Stimulated activated naive CD8-positive, alpha-beta T cell treated with anti-CD3 and anti-CD28 coated beads, Interleukin-15, amount 100 ng/mL, for 72 hours (primary cell): ENCODE data around the gene S100A6.
"Not testable (repeated sequence)": the region's sequence is repeated elsewhere in the genome, so short reads cannot be mapped to it uniquely, and the experiment has no call there.

Experiments used
- ATAC-seq: fragments of 150-1000 bp; cut with Tn5 transposase; 2 replicates; pipeline ENCODE4 v1.10.0; 2021; ENCODE audit warnings: mild to moderate bottlenecking, moderate library complexity
- DNase-seq, 2 donors: peaks; one replicate each; pipeline ENCODE4 v3.0.0; 2021 to 2022
- H3K27ac Mint-ChIP-seq, 2 donors: one replicate each; pipeline ENCODE4 v1.8.0; 2022; ENCODE audit warnings: mild to moderate bottlenecking in 2 of 2, mixed read lengths in 2 of 2, moderate library complexity in 2 of 2
- H3K27me3 Mint-ChIP-seq: one replicate; pipeline ENCODE4 v1.8.0; 2022; ENCODE audit warnings: mixed read lengths
- H3K4me1 Mint-ChIP-seq: one replicate; pipeline ENCODE4 v1.8.0; 2022; ENCODE audit warnings: mild to moderate bottlenecking, mixed read lengths
- H3K4me3 Mint-ChIP-seq, 2 donors: one replicate each; pipeline ENCODE4 v1.8.0; 2022; ENCODE audit warnings: mild to moderate bottlenecking in 2 of 2, mixed read lengths in 2 of 2, moderate library complexity in 1 of 2
- H3K9me3 Mint-ChIP-seq, 2 donors: one replicate each; pipeline ENCODE4 v1.8.0; 2022; ENCODE audit warnings: mixed read lengths in 2 of 2

The S100A6 gene

DNA sequence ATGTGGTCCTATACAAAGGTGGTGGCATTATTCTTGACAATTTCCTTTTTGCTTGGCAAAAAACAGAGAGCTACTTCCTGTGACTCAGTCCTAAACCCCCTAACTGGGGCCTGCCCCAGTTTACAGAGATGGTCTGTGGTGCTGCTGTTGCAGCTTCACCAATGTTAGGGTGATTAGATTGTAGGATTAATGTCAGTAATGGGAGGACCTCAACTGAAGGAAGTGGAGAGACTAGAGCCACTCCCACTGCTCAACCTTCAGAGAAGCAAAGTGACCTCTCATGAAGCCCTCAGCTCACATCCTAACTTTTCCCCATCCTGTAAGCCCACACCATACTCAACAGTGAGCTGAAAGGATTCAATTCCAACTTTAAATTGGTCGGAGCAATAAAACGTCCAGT is 3.6 kb downstream of the S100A6 start:
- Mint-ChIP-seq H3K4me3 (peak overlapping the region; percentile 76 to 77), H3K4me1 (peaks cover 64% of the 10 kb centered on the region), H3K27ac (peak overlapping the region; percentile 61 to 92), H3K27me3 (no peaks in the 10 kb centered on the region), H3K9me3 (no peaks in the 10 kb centered on the region)
- peak; percentile 78 for ATAC-seq
- peak in 1 of 2 donors; percentile 72 for DNase-seq

DNA sequence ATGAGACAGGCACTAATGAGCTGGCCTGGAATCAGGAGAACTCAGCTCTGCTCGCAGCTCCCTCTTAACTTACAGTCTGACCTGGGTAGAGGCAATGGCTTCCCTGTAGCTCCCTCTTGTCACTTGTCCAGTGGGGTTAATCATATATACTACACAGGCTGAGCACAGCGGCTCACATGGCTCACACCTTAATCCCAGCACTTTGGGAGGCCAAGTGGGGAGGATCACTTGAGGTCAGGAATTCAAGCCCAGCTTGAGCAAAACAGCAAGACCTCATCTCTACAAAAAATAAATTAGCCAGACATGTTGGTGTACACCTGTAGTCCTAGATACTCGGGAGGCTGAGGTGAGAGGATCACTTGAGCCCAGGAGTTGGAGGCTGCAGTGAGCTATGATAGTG is 4.2 kb downstream of the S100A6 start:
- H3K4me3 Mint-ChIP-seq: peak overlapping the region in 1 of 2 donors; percentile 31
- no peaks in the 10 kb centered on the region for H3K27me3 Mint-ChIP-seq
- peaks cover 59% of the 10 kb centered on the region for H3K4me1 Mint-ChIP-seq
- H3K9me3 Mint-ChIP-seq: no peaks in the 10 kb centered on the region
- DNase-seq: no peak
- peak overlapping the region; percentile 85 to 92 for H3K27ac Mint-ChIP-seq
- ATAC-seq: no peak

DNA sequence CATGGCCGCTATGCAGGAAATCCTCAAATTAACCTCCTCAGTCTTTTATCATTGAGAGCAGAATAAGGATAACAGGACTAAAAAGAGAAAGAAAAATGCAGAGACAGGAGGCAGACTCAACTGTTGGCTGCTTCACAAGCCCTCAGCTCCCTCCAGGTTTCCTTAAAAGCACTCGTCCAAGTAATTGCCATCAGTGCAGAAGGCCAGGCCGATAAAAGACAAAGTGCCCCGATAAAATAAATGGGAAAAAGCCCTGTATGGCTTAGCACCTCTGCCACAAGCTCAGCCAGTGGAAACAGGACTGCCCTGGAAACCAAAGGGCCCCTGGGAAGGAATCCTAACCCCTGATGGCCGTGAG is 8.1 kb downstream of the S100A6 start:
- ATAC-seq (no peak), DNase-seq (no peak)
- H3K4me1 Mint-ChIP-seq: peaks cover 37% of the 10 kb centered on the region
- H3K4me3 Mint-ChIP-seq: no peak overlapping the region
- no peak overlapping the region for H3K27ac Mint-ChIP-seq
- no peaks in the 10 kb centered on the region for H3K9me3 Mint-ChIP-seq
- H3K27me3 Mint-ChIP-seq: no peaks in the 10 kb centered on the region

DNA sequence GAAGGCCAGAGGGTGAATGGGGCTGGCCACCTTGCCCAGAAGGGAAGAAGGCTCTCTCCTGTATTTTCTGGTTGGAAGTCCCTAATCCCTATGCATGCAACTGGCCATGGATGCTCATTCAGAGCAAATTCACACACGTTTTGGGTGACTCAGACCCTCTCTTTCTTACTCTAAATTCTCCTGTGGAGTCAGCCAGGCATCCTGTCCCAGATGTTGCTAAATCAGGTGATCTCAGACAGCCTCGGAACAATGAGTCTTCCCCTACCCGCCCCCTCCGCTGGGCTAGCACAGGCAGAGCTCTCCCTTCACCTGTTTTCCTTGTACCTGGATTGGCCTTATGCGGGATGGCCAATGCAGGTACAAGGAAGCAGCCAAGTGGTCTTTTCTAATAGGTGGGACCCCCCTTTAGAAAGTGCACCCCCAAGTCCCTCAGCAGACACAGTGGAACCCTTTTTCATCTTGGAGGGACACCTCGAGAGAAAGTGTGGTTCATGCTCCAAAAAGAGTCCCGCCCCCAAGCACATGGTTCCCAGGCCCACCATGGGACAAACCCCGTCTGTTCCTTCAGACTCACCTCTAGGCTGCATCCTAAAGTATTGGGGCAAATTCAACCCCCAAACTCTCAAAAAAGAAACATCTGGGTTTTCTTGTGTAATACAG is 8.6 kb downstream of the S100A6 start:
- H3K27me3 Mint-ChIP-seq: no peaks in the 10 kb centered on the region
- DNase-seq (no peak), ATAC-seq (no peak)
- no peak overlapping the region for H3K4me3 Mint-ChIP-seq
- peaks cover 37% of the 10 kb centered on the region for H3K4me1 Mint-ChIP-seq
- no peaks in the 10 kb centered on the region for H3K9me3 Mint-ChIP-seq
- H3K27ac Mint-ChIP-seq: no peak overlapping the region

DNA sequence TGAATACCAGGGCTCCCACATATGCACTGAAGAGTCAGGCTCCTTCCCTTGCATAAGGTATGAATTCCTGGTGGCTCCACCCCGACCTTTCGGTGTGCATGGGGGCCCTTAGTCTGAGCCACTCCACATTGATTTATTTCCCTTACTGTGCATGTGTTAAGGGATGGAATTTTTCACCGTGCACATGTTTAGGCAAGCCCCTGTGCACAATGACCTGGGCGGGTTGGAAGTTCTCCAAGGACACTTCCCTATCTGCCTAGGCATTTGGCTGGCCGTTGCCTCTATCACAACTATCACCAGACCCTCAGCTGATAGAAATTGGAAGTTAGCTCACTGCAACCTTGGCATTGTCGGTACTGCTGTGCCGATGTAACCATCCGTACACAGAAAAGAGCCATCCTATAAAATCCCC is 9.7 kb downstream of the S100A6 start:
- Mint-ChIP-seq H3K27me3 (no peaks in the 10 kb centered on the region), H3K27ac (no peak overlapping the region), H3K4me3 (no peak overlapping the region), H3K9me3 (no peaks in the 10 kb centered on the region), H3K4me1 (peaks cover 30% of the 10 kb centered on the region)
- DNase-seq (no peak), ATAC-seq (no peak)

DNA sequence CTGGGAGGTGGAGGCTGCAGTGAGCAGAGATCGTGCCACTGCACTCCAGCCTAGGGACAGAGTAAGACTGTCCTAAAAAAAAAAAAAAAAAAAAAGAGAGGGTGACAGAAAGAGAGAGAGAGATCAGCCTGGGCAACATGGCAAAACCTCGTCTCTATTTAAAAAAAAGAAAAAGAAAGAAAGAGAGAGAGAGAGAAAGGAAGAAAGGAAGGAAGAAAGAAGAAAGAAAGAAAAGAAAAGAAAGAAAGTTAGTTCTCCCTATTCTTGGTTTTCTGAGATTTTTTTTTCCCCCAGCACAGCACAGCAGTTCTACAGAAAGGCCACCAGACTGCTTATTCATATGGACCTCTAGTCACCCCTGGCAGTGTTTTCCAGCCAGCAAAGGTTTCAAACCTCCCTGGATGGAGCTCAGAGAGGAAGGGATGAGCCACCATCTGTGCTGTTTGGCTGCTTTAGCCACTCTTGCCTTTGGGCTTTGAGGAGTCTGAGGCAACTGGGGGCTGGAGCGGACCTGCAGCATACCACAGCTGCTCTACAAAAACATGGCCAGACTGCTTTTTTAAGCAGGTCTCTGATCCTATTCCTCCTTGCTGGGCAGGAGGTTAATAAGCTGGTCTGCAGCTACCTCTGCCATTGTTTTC is 10.6 kb downstream of the S100A6 start:
- H3K4me3 Mint-ChIP-seq: no peak overlapping the region
- ATAC-seq: no peak
- peak overlapping the region in 1 of 2 donors; percentile 52 for H3K27ac Mint-ChIP-seq
- H3K9me3 Mint-ChIP-seq: no peaks in the 10 kb centered on the region
- H3K27me3 Mint-ChIP-seq: no peaks in the 10 kb centered on the region
- no peak for DNase-seq
- peaks cover 20% of the 10 kb centered on the region for H3K4me1 Mint-ChIP-seq

DNA sequence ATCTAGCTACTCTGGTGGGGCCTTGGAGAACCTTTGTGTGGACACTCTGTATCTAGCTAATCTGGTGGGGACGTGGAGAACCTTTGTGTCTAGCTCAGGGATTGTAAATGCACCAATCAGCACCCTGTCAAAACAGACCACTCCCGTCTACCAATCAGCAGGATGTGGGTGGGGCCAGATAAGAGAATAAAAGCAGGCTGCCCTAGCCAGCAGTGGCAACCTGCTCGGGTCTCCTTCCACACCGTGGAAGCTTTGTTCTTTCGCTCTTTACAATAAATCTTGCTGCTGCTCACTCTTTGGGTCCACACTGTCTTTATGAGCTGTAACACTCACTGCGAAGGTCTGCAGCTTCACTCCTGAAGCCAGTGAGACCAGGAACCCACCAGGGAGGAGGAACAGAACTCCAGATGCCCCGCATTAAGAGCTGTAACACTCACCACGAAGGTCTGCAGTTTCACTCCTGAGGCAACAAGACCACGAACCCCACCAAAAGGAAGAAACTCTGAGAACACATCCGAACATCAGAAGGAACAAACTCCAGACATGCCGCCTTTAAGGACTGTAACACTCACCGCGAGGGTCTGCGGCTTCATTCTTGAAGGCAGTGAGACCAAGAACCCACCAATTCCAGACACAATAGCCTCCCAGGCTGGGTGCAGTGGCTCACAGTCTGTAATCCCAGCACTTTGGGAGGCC is 13.3 kb downstream of the S100A6 start:
- not testable (repeated sequence) for H3K27me3 Mint-ChIP-seq, ATAC-seq, H3K9me3 Mint-ChIP-seq, DNase-seq
- peaks cover 27% of the 10 kb centered on the region for H3K4me1 Mint-ChIP-seq
- H3K4me3 Mint-ChIP-seq: peak overlapping the region; percentile 63 to 76
- peak overlapping the region; percentile 50 to 53 for H3K27ac Mint-ChIP-seq

DNA sequence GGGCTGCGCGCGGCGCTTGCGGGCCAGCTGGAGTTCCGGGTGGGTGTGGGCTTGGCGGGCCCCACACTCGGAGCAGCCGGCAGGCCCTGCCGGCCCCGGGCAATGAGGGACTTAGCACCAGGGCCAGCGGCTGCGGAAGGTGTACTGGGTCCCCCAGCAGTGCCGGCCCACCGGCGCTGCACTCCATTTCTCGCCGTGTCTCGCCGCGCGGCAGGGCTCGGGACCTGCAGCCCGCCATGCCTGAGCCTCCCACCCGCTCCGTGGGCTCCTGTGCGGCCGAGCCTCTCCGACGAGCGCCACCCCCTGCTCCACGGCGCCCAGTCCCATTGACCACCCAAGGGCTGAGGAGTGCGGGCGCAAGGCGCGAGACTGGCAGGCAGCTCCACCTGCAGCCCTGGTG is 14.0 kb downstream of the S100A6 start:
- not testable (repeated sequence) for H3K27me3 Mint-ChIP-seq, H3K4me3 Mint-ChIP-seq, ATAC-seq, H3K27ac Mint-ChIP-seq, H3K9me3 Mint-ChIP-seq, DNase-seq
- H3K4me1 Mint-ChIP-seq: peaks cover 27% of the 10 kb centered on the region

DNA sequence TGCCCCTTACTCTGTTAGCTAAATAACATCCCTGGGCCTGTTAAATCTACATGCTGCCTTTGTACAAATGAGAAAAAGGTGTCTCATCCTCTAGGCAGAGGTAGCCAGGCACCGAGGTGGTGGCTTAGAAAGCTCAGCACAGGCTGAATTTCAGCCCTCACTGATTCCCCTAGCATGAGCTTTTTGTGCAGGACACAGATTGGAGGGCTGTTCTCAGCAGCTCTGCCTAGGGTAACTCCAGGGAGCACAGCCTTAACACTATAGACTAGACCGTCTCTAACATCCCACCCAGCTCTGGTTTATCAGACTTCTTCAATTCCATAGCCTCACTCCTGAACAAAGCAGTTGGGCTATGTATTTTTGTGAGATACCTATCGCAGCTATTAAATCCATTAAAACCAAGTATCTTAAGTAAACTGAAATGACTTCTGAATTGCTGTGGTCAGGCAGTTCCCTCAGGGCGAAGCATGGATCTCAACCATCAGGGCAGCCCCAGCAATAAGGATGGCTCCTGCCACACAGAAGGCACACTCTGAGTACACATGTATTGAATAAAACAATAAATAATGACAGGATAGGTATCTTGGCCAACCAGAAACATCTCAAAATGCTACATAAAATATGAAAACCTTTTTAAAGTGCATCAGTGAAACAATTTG is 14.8 kb downstream of the S100A6 start:
- ATAC-seq (no peak), DNase-seq (no peak)
- Mint-ChIP-seq H3K27ac (no peak overlapping the region), H3K4me1 (peaks cover 27% of the 10 kb centered on the region), H3K4me3 (no peak overlapping the region), H3K27me3 (no peaks in the 10 kb centered on the region), H3K9me3 (no peaks in the 10 kb centered on the region)

DNA sequence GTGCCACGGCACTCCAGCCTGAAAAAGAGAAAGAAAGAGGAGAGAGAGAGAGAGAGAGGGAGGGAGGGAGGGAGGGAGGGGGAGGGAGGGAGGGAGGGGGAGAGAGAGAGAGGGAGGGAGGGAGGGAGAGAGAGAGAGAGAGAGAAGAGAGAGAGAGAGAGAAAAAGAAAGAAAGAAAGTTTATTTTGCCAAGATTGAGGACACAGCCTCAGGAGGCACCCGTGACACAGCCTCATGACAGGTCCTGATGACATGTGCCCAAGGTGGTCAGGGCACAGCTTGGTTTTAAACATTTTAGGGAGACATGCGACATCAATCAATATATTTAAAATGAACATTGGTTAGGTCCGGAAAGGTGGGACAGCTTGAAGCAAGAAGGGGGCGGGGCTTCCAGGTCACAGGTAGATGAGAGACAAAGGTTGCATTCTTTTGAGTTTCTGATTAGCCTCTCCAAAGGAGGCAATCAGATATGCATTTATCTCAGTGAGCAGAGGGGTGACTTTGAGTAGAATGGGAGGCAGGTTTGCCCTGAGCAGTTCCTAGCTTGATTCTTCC is 15.6 kb downstream of the S100A6 start:
- H3K4me3 Mint-ChIP-seq, H3K27me3 Mint-ChIP-seq, ATAC-seq, H3K27ac Mint-ChIP-seq, H3K9me3 Mint-ChIP-seq, DNase-seq: not testable (repeated sequence)
- H3K4me1 Mint-ChIP-seq: peaks cover 23% of the 10 kb centered on the region

DNA sequence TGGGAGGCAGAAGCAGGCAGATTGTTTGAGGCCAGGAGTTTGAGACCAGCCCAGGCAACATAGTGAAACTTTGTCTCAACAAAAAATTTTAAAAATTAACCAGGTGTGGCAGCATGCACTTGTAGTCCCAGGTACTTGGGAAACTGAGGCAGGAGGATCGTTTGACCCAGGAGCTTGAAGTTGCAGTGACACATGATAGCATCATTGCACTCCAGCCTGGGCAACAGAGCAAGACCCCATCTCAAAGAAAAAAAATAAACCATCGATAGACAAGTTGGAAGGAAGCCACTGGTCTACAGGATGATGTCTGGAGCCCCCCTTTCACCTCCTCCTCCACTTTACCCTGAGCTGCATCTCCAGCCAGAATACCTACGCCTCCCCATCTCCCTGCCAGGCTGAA is 16.5 kb downstream of the S100A6 start:
- Mint-ChIP-seq H3K27ac (no peak overlapping the region), H3K4me1 (peaks cover 18% of the 10 kb centered on the region)

DNA sequence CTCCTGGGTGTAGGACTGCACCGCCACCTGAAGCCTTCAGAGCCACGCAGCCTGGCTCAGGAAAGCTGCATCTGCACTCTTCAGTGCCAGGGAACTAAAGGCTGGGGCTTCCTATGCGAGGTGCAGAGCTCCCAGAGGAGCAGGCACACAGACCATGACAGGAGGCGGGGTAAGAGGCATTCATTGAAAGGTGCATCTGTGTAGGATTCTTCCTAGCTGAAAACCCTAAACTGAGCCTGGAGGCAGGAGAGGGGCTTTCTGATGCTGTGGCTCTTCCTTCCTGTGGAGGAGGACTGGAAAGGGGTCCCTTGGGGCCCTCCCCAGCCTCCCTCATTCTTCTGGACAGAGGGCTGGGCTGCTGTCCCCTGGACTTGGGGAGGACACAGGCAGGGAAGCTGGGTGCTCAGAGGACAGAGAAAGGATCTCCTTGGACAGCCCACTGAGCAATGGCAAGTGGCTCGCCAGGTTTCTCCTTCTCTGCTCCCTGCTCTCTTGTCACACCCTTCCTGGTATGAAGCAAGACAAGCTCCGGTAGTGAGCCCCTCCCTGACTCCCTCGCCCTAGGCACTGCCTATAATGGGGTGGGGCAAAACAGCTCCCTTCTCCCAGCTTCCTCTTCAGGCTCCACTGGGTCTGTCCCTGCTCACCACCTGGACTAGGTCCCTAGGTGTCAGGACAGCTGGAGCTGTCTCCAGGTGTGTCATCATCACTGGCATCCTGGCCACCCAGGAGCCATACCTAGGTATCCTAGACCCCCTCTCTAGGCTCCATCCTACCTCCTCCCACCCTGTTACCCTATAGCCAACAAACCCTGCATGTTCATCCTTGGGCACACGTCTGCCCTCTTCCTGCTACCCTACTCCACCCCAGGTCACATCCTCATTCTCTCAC is 20.0 kb downstream of the S100A6 start:
- Mint-ChIP-seq H3K4me3 (no peak overlapping the region), H3K4me1 (peaks cover 17% of the 10 kb centered on the region), H3K27ac (no peak overlapping the region), H3K27me3 (no peaks in the 10 kb centered on the region), H3K9me3 (no peaks in the 10 kb centered on the region)
- ATAC-seq (no peak), DNase-seq (no peak)

More for the DNA sequence above, 16.5 kb downstream of the S100A6 start:
- Mint-ChIP-seq H3K9me3 (no peaks in the 10 kb centered on the region), H3K4me3 (no peak overlapping the region), H3K27me3 (no peaks in the 10 kb centered on the region)
- no peak for ATAC-seq
- DNase-seq: no peak

DNA sequence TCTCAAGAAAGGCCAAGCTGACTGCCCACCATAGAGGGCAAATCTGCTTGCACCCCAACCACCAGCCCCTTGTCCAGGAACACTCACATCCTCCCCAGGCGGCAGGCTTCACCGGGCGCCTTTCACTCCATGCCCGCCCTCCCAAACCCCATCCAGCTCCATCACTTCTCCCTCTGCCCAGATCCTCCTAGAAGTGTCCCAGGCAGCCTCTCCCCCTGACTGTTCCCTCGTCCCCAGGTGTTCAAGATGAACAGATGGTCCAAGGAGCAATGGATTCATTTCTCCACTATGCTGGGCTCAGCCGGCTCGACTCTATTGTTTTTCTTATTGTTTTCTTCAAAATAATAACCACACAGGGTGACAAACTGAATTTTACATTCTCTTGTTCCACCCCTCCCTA is 22.1 kb downstream of the S100A6 start:
- Mint-ChIP-seq H3K4me3 (no peak overlapping the region), H3K27ac (no peak overlapping the region), H3K27me3 (no peaks in the 10 kb centered on the region), H3K9me3 (no peaks in the 10 kb centered on the region), H3K4me1 (peaks cover 17% of the 10 kb centered on the region)
- ATAC-seq (no peak), DNase-seq (no peak)

DNA sequence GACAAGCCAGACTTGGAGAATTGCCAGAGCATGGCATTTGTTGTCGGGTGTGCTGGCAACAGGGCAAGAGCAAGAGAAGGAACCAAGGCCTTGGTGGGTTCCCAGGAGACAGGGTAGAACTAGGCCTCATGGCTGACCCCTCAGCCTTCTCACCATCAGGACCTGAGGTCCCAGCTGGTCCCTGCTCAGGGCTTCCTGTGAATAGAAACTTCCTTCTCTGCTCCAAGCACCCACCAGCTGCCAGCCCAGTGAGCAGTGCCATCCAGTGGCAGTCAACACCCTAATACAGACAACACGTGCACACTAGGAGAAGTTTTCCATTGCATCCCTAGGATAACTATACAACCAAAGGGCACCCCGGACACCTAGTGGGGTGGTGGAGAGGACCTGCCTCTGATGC is 22.8 kb downstream of the S100A6 start:
- Mint-ChIP-seq H3K9me3 (no peaks in the 10 kb centered on the region), H3K27ac (no peak overlapping the region), H3K4me1 (peaks cover 12% of the 10 kb centered on the region), H3K4me3 (no peak overlapping the region), H3K27me3 (no peaks in the 10 kb centered on the region)
- no peak for DNase-seq
- ATAC-seq: no peak

DNA sequence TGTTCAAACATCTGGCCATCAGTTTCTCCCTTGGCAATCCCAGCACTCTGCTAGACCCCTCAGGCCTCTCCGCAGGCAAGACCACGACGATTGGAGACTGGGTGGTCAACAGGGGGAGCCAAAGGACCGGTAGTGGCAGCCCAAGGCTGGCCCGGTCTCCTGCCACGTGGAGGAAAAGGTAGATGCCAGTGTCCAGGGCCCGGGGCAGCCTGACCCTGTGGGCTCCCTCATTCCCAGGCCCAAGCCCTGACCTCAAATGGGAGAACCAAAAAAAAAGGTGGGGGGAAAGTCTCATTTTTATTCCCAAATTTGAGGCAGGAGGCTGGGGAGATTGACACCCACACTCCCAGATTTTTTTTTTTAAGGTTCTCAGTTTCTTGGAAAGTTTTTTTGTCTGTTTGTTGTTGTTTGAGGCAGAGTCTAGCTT is 24.8 kb downstream of the S100A6 start:
- DNase-seq (peak; percentile 81 to 82), ATAC-seq (peak; percentile 89)
- peak overlapping the region in 1 of 2 donors; percentile 80 for H3K27ac Mint-ChIP-seq
- H3K27me3 Mint-ChIP-seq: no peaks in the 10 kb centered on the region
- no peaks in the 10 kb centered on the region for H3K9me3 Mint-ChIP-seq
- H3K4me1 Mint-ChIP-seq: peaks cover 12% of the 10 kb centered on the region
- H3K4me3 Mint-ChIP-seq: no peak overlapping the region
